OCI-LY3 (cell line): ENCODE data around the gene CYP24A1.

Source experiments
- CTCF ChIP-seq: fragments of 200-600, 300-600 bp; sonication (generic); IDR thresholded peaks from 2 replicates; pipeline ENCODE4 v1.5.1; 2014; ENCODE audit warnings: antibody characterized with exemption, low read length, low read depth
- EZH2phosphoT487 ChIP-seq: fragments of 200-600 bp; shearing (Covaris generic); IDR thresholded peaks from 2 replicates; pipeline ENCODE4 v1.6.1; 2018; ENCODE audit warnings: antibody characterized with exemption, mixed run types, low read depth

GRCh38 chr20:54212871-54213270 lies 39.1 kb upstream of the CYP24A1 start:
- TF ChIP-seq CTCF (no peak), EZH2phosphoT487 (no peak)
